ENCODE results near the gene OR14K1. TPM values are rescaled to one million over a fixed set of nuclear protein-coding genes. Genes with fewer than 3 reads are reported as not detected.
"Not testable (repeated sequence)": the region's sequence is repeated elsewhere in the genome, so short reads cannot be mapped to it uniquely, and the experiment has no call there.

OR14K1 gene, protein sequence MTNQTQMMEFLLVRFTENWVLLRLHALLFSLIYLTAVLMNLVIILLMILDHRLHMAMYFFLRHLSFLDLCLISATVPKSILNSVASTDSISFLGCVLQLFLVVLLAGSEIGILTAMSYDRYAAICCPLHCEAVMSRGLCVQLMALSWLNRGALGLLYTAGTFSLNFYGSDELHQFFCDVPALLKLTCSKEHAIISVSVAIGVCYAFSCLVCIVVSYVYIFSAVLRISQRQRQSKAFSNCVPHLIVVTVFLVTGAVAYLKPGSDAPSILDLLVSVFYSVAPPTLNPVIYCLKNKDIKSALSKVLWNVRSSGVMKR
- polyA plus RNA-seq (ENCODE audit: insufficient read length): not detected
- long read RNA-seq, donor 1: 0 reads
- long read RNA-seq, donor 2: 0 reads
- long read RNA-seq, donor 3: 0 reads
- long read RNA-seq, donor 4: 0 reads
- long read RNA-seq, donor 5: 0 reads
- long read RNA-seq, donor 6: 0 reads
- long read RNA-seq, donor 7: 0 reads
- long read RNA-seq, donor 8: 0 reads

DNA sequence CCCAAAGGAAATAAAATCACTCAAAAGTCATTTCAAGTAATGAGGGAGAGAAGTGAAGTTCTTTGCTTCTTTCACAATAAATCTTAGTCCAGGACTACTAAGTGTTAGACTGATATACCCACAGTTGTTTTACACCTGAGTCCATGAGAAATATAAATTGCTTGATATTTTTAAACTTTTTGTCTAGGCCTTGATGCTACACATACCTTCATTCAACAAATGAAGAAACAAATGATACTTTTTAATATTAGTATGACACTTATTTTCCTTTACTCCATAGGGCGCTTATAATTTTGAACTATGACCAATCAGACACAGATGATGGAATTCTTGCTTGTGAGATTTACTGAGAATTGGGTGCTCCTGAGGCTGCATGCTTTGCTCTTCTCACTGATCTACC, at the start of gene OR14K1:
OR14K1 (plus strand) TSS at position 301 of the 400 bp plus-strand sequence; CDS start at position 301, 0 bp downstream.
- no peak for DNase-seq

DNA sequence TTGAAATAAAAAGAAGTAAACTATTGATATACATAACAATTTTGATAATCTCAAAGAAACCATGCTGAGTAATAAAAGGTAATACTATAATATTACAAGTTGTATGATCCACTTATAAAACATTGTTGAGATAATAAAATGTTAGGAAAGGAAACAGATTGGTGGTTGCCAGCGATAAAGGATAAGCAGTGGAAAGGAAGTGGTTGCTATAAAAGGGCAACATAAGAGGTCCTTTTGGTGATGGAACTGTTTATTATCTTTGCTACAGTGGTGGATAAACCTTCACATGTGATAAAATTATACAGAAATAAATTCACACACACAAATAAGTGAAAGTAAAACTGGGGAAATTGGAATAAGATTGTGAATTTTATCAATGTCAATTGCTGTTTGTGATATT, 37.1 kb upstream of the OR14K1 start:
- no peak for DNase-seq

DNA sequence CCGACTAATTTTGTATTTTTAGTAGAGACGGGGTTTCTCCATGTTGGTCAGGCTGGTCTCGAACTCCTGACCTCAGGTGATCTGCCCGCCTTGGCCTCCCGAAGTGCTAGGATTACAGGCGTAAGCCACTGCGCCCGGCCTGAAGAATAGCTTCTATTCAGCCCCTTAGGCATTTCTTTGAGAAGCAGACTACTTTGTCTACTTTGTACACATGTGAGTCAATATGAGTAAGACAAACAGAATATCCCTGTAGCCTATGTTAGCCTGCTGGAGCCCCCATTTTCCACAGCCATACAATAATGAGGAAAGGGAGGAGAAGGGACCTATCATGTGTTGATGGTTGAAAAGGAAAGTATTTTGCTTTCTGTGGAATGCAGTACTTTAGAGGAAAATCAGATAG, 27.7 kb upstream of the OR14K1 start:
- not testable (repeated sequence) for DNase-seq

DNA sequence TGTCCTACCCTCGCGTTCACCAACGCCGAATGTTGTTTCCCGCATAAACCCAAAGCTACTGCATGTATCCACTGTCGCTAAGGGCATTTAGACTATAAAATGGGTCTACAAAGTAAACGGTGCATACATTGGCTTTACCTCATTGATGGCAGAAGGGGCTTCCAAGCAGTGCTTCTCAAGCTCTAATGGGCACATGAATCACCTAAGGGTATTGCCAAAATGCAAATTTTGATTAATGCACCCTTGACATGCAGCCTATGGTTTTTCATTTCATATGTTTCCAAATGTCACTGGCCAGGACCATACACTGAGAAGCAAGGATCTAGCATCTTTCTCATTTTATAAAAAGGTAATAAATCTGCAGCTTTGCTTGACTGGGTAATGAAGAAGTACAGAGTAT, 24.7 kb upstream of the OR14K1 start:
- no peak for DNase-seq

DNA sequence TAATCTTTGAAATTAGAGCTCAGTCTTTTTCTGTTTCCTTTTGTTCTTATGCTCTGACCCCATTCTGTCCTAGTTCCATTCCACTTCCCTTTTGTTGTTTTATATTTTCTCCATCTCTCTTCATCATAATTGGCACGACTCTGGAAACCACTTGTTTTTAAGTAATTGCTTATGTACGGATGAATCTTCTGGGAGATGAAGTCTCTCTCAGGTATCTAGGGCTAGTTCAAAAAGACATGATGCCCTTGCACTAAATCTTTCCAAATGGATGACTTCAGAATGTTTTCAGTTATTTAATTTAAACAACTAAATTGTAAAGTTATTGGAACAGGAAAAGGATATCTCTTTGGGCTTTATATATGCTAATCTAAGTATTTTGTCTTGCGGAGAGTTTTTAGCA, 21.9 kb upstream of the OR14K1 start, which contains the start of gene OR6F1:
OR6F1 (minus strand) TSS at position 101 of the 400 bp plus-strand sequence. CDS start 3,891 bp downstream, outside the sequence.
- DNase-seq: no peak

DNA sequence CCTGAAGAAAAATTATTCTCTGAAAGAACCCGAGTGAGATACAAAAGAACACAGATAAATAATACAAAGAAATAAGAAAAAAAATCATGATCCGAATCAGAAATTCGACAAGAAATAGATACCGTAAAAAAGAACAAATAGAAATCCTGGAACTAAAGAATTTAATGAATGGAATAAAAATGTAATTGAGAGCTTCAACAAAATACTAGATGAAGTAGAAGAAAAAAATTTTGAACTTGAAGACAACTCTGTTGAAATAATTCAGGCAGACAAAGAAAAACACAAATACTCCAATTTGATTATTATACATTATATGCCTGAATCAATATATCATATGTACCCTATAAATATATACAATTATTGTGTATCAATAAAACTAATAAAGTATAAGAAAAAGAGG, 17.2 kb upstream of the OR14K1 start:
- no peak for DNase-seq

DNA sequence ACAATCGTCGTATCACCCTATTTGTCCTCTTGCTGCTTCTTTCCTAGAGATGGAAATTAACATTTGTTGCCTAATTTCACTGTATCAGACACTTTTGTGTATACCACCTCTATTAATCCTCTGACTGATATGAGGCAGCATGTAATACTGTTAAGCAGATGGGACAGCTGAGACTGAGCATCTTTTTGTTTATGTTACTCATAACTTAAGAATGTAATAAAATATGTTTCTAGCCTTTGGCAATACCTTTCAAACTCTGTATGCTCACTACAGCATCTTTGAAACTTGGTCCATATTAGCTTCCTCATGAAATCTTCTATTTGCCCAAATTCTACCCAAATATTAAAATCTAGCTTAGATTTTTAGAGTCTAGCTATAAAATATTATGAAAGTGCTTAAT, 2.3 kb downstream of the OR14K1 start:
- no peak for DNase-seq

DNA sequence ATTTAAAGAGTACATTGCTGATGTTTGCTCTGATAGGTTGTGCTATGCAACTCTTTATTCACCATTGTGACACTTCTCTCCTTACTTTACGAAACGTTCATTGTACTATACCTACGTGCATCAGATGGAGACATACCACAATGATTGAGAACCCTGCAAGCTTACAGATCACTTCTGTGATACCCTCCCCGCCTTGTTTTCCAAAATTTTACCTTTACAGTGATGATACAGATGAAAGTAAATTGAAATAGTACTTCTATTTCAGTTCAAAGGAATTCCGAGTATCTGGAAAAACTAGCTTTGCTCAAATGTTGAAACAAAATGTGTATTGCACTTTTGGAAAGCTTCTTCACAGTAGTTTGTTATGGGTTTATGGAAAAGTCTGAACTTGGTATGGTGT, 3.3 kb downstream of the OR14K1 start:
- no peak for DNase-seq

DNA sequence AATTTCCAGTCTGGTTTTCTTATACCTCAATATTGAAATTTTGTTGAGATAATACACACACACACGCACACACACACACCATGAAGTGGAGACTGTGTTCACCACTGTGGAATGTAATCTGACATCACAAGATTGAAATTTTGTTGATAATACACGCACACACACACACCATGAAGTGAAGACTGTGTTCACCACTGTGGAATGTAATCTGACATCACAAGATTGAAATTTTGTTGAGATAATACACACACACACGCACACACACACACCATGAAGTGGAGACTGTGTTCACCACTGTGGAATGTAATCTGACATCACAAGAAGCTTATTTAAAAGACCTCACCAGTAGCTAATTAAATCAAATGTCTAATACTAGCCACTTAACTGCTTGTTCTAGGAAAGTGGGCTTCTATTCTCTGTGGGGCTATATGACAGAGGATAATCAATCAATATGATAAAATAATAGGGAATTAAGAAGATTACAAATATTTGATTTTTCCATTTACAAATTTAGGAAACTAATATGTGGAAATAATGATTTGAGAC, 3.9 kb downstream of the OR14K1 start:
- DNase-seq: not testable (repeated sequence)

DNA sequence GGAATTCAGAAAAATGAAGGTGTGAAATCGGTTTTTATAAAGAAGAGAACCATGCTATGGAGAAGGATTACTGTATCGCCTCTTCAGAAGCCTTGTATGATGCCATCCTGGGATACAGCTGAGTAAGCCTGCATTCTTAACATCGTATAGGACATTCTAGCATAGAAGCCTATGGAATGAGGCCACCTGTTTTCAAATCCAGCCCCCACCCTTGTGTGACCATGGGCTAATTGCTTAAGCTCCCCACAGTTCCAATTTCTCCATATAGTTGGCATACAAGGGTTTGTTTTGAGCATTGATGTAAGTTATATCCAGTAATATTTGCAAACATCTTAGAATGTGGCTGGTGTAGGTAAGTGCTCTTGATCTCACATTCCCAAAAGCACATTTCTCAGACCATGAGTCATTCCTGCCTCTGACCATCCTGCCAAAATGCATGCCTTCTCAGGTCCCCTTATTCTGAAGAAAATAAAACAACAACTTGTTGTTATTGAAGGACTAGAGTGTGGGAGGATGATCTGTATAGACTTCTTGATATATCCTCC, 8.0 kb downstream of the OR14K1 start:
- no peak for DNase-seq

DNA sequence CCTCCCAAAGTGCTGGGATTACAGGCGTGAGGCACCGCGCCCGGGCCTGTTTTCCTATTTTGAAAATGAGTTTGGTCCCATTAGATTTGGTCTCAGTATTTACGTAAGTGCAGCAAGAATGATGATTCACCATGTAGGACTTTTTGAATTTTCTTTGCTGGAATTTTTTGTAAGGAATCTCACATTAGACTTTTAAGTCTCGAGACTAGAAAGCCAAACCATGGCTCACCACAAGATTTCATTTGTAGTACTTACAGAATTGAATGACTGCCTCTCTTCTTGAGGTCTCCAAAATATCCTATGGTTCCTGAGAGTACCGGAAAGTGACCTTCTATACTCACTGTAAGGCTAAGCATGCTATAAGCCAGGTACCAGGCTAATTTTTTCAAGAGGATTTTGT, 9.2 kb downstream of the OR14K1 start:
- DNase-seq: no peak

DNA sequence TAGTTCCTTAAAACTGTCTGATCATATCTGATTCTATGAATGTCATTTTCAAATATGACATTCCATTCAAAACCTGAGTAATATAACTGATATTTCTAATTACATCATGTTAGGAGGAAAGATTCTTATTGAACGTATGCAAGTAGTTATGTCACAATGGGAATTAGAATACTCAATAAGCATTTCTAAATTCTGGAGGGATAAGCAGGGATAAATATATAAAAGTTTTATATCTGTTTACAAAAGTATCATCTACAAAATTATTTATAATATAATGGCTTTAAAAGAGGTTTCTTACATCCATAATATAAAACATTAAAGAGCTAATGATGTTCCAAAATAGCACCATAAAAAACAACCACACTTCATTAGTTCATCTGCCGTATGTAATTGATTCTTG, 9.6 kb downstream of the OR14K1 start, which contains the start of gene OR14A2:
OR14A2 (minus strand) TSS at position 101 of the 400 bp plus-strand sequence.
- DNase-seq: no peak

DNA sequence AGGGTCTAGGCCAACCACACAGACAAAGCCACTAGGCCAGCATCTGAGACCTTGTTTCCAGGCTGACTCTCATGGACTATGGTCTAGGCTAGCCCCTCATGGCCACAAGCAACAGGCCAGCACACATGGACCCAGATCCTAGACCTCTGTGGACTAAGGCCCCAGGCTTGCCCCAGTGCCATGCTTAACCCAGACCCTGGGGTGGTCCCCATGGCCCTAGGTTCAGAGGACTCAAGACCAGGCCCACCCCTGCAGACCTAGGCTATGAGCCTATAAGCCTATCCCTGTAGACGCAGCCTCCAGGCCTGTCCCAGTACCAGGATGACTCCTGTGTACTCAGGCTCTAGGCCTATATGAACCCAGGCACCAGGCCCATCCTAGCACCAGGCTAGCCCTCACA, 11.5 kb downstream of the OR14K1 start:
- no peak for DNase-seq

DNA sequence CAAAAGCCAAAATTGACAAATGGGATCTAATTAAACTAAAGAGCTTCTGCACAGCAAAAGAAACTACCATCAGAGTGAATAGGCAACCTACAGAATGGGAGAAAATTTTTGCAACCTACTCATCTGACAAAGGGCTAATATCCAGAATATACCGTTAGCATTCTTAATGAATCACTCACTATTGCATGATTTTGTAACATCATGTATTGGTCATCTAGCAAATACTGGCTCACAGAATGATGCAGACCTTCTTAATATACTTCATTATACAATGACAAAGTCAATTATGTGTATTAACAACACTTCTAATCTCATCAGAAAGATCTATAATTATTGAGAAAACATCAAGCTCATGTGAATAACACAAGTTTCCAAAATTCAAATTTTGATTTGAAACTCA, 15.9 kb downstream of the OR14K1 start:
- not testable (repeated sequence) for DNase-seq

DNA sequence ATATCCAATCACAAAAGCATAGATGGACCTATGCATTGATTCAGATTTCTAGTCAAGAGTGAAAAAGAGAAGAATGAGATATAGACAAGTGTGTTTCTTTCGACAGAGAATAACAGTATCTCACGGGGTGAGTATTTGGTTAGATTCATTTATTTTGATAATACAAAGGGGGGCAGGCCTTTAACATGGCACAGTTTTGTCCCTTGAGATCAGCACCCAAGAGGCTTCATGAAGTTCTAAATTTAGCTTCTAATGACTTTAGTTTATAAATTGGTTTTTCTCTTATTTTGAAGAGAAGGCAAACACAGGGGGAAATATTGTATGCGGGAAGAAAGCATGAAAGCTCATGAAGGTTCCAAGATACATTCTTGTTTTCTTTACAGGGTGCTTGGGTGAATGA, 22.0 kb downstream of the OR14K1 start, which contains the start of gene OR1C1:
OR1C1 (minus strand) TSS at position 101 of the 400 bp plus-strand sequence. CDS start 2,150 bp downstream, outside the sequence.
- no peak for DNase-seq

DNA sequence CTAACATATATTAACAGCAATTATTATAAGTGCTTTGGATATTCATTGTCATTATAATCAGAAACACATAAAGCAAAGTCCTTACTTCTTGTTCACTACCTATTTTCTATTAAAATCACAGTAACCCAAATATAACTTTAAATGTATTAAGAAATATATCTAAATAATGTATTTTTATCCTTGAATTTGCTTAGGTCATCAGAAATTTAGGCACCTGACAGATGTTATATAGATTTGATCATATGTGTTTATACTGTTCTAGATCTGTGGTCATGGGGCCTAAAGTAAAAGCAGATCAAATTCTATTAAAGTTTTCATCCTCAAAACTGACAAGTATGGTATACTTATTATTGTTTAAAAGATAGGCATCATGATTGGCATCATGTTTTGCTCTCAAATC, 31.2 kb downstream of the OR14K1 start:
- DNase-seq: no peak

Other genes with a start within 250 kb of the OR14K1 start
- 1.4 TPM for gene OR2C3, start 202.2 kb upstream of the OR14K1 start, polyA plus RNA-seq (ENCODE audit: insufficient read length)
- gene GCSAML, start 189.5 kb upstream of the OR14K1 start, polyA plus RNA-seq (ENCODE audit: insufficient read length): 0.28 TPM
- gene OR2G2, start 150.3 kb upstream of the OR14K1 start, polyA plus RNA-seq (ENCODE audit: insufficient read length): not detected
- not detected for gene OR2G3, start 133.0 kb upstream of the OR14K1 start, polyA plus RNA-seq (ENCODE audit: insufficient read length)
- gene OR13G1, start 58.9 kb upstream of the OR14K1 start, polyA plus RNA-seq (ENCODE audit: insufficient read length): not detected
- not detected for gene OR6F1, start 22.0 kb upstream of the OR14K1 start, polyA plus RNA-seq (ENCODE audit: insufficient read length)
- gene OR14A2, start 9.5 kb downstream of the OR14K1 start, polyA plus RNA-seq (ENCODE audit: insufficient read length): not detected
- gene OR1C1, start 21.9 kb downstream of the OR14K1 start, polyA plus RNA-seq (ENCODE audit: insufficient read length): 0.08 TPM
- not detected for gene OR14A16, start 85.5 kb downstream of the OR14K1 start, polyA plus RNA-seq (ENCODE audit: insufficient read length)
- not detected for gene OR11L1, start 103.3 kb downstream of the OR14K1 start, polyA plus RNA-seq (ENCODE audit: insufficient read length)
- 1.0 TPM for gene TRIM58, start 118.6 kb downstream of the OR14K1 start, polyA plus RNA-seq (ENCODE audit: insufficient read length)
- 0.25 TPM for gene OR2W3, start 157.0 kb downstream of the OR14K1 start, polyA plus RNA-seq (ENCODE audit: insufficient read length)
- not detected for gene OR2T8, start 181.6 kb downstream of the OR14K1 start, polyA plus RNA-seq (ENCODE audit: insufficient read length)
- gene OR2AJ1, start 186.3 kb downstream of the OR14K1 start, polyA plus RNA-seq (ENCODE audit: insufficient read length): not detected
- gene OR2L8, start 210.2 kb downstream of the OR14K1 start, polyA plus RNA-seq (ENCODE audit: insufficient read length): not detected
- gene OR2AK2, start 226.6 kb downstream of the OR14K1 start, polyA plus RNA-seq (ENCODE audit: insufficient read length): not detected

All from left kidney (tissue), 8 donors.